Glutamatergic neuron (in vitro differentiated cells): ENCODE data around the gene B3GALT6. TPM values are rescaled to one million over a fixed set of nuclear protein-coding genes. Genes with fewer than 3 reads are reported as not detected.

Experiments used
- DNase-seq: peaks from one replicate; pipeline ENCODE4 v3.0.0; 2022
- H3K27ac Mint-ChIP-seq: one replicate; pipeline ENCODE4 v1.8.0; 2020; ENCODE audit warnings: mild to moderate bottlenecking, mixed read lengths, inconsistent platforms; ENCODE audit not compliant: unreplicated experiment
- H3K27me3 Mint-ChIP-seq: one replicate; pipeline ENCODE4 v1.8.0; 2020; ENCODE audit warnings: mild to moderate bottlenecking, moderate library complexity, mixed read lengths, inconsistent platforms; ENCODE audit not compliant: unreplicated experiment
- H3K36me3 Mint-ChIP-seq: one replicate; pipeline ENCODE4 v1.8.0; 2020; ENCODE audit warnings: mild to moderate bottlenecking, mixed read lengths, inconsistent platforms; ENCODE audit not compliant: unreplicated experiment
- H3K4me1 Mint-ChIP-seq: one replicate; pipeline ENCODE4 v1.8.0; 2020; ENCODE audit warnings: mild to moderate bottlenecking, low read depth, mixed read lengths, inconsistent platforms; ENCODE audit not compliant: unreplicated experiment
- H3K4me3 Mint-ChIP-seq: one replicate; pipeline ENCODE4 v1.8.0; 2020; ENCODE audit warnings: mild to moderate bottlenecking, mixed read lengths, inconsistent platforms; ENCODE audit not compliant: unreplicated experiment
- H3K9me3 Mint-ChIP-seq: one replicate; pipeline ENCODE4 v1.8.0; 2020; ENCODE audit warnings: mild to moderate bottlenecking, moderate library complexity, mixed read lengths, inconsistent platforms; ENCODE audit not compliant: unreplicated experiment
- CTCF ChIP-seq: fragments of 200-600 bp; sonication (generic); IDR thresholded peaks from one replicate; pipeline ENCODE4 v1.5.0; 2021; ENCODE audit not compliant: partially characterized antibody, unreplicated experiment
- total RNA-seq: library from RNA; stranded (reverse); fragmentation: NEBNext Ultra II Directional; extraction: Animal tissue kit (Norgen Biotek cat#: 25700); gene quantifications from one replicate; pipeline ENCODE4 v1.2.1, GENCODE V29; 2021; ENCODE audit not compliant: unreplicated experiment

The B3GALT6 gene
- total RNA-seq, 1 donor from 2014 or later: 30.0 TPM

- Mint-ChIP-seq H3K27ac (no peak overlapping the region), H3K9me3 (peaks cover 7% of the 10 kb centered on the region), H3K36me3 (peaks cover 11% of the 10 kb centered on the region), H3K27me3 (peaks cover 7% of the 10 kb centered on the region), H3K4me3 (no peak overlapping the region), H3K4me1 (peaks cover 6% of the 10 kb centered on the region)
- no peak for TF ChIP-seq CTCF
- no peak for DNase-seq
These were observed 6.1 kb downstream of the B3GALT6 start for GRCh38 chr1:1237874-1238701.

- H3K9me3 Mint-ChIP-seq: peaks cover 3% of the 10 kb centered on the region
- peaks cover 4% of the 10 kb centered on the region for H3K4me1 Mint-ChIP-seq
- H3K4me3 Mint-ChIP-seq: no peak overlapping the region
- H3K27me3 Mint-ChIP-seq: peaks cover 5% of the 10 kb centered on the region
- no peak for TF ChIP-seq CTCF
- DNase-seq: no peak
- H3K36me3 Mint-ChIP-seq: peaks cover 5% of the 10 kb centered on the region
- no peak overlapping the region for H3K27ac Mint-ChIP-seq
These were observed 6.7 kb downstream of the B3GALT6 start for GRCh38 chr1:1238702-1239178.

GRCh38 chr1:1239227-1239613 lies 7.2 kb downstream of the B3GALT6 start:
- DNase-seq: no peak
- H3K4me1 Mint-ChIP-seq: peaks cover 4% of the 10 kb centered on the region
- no peak overlapping the region for H3K27ac Mint-ChIP-seq
- no peak overlapping the region for H3K4me3 Mint-ChIP-seq
- peaks cover under 1% of the 10 kb centered on the region for H3K9me3 Mint-ChIP-seq
- no peak for TF ChIP-seq CTCF
- H3K36me3 Mint-ChIP-seq: peaks cover under 1% of the 10 kb centered on the region
- peaks cover 5% of the 10 kb centered on the region for H3K27me3 Mint-ChIP-seq

GRCh38 chr1:1239614-1240347 lies 7.7 kb downstream of the B3GALT6 start:
- H3K4me1 Mint-ChIP-seq: peaks cover 2% of the 10 kb centered on the region
- H3K27me3 Mint-ChIP-seq: peaks cover 2% of the 10 kb centered on the region
- H3K9me3 Mint-ChIP-seq: no peaks in the 10 kb centered on the region
- no peak for TF ChIP-seq CTCF
- DNase-seq: peak; percentile 58
- H3K27ac Mint-ChIP-seq: no peak overlapping the region
- H3K4me3 Mint-ChIP-seq: no peak overlapping the region
- H3K36me3 Mint-ChIP-seq: no peaks in the 10 kb centered on the region

GRCh38 chr1:1240348-1240732 lies 8.3 kb downstream of the B3GALT6 start:
- no peaks in the 10 kb centered on the region for H3K36me3 Mint-ChIP-seq
- no peak for TF ChIP-seq CTCF
- DNase-seq: no peak

More at GRCh38 chr1:1240348-1240732, 8.3 kb downstream of the B3GALT6 start:
- H3K27me3 Mint-ChIP-seq: peaks cover 2% of the 10 kb centered on the region
- no peak overlapping the region for H3K4me3 Mint-ChIP-seq
- no peak overlapping the region for H3K27ac Mint-ChIP-seq
- no peaks in the 10 kb centered on the region for H3K9me3 Mint-ChIP-seq
- peaks cover 2% of the 10 kb centered on the region for H3K4me1 Mint-ChIP-seq
